NCI-H345 treated with DMSO at 0.1 percent for 48 hours (cell line): ENCODE measurements around the gene RAPGEF1.
"Not testable (repeated sequence)": the region's sequence is repeated elsewhere in the genome, so short reads cannot be mapped to it uniquely, and the experiment has no call there.

Experiments used
- DNase-seq: peaks from one replicate; lab custom pipeline; 2025; ENCODE audit not compliant: unreplicated experiment; lab: John Stamatoyannopoulos, UW

RAPGEF1 gene

GRCh38 chr9:131566158-131566557 is 173.7 kb downstream of the RAPGEF1 start:
- DNase-seq = no peak

GRCh38 chr9:131565369-131565768 is 174.5 kb downstream of the RAPGEF1 start:
- DNase-seq = no peak

GRCh38 chr9:131562032-131562959 is 177.6 kb downstream of the RAPGEF1 start:
- no peak for DNase-seq

GRCh38 chr9:131559421-131560000 is 180.4 kb downstream of the RAPGEF1 start:
- DNase-seq = no peak

- no peak for DNase-seq
Observed at GRCh38 chr9:131557855-131558548, 181.9 kb downstream of the RAPGEF1 start.

GRCh38 chr9:131555841-131556673 is 183.8 kb downstream of the RAPGEF1 start:
- DNase-seq = no peak

GRCh38 chr9:131554843-131555351 is 185.0 kb downstream of the RAPGEF1 start:
- DNase-seq = no peak

GRCh38 chr9:131554087-131554842 is 185.6 kb downstream of the RAPGEF1 start:
- no peak for DNase-seq

GRCh38 chr9:131552030-131552429 is 187.8 kb downstream of the RAPGEF1 start:
- DNase-seq = no peak

GRCh38 chr9:131550465-131550864 is 189.4 kb downstream of the RAPGEF1 start:
- DNase-seq = not testable (repeated sequence)

- DNase-seq = not testable (repeated sequence)
Observed at GRCh38 chr9:131549186-131549585, 190.7 kb downstream of the RAPGEF1 start.

GRCh38 chr9:131546336-131547084 is 193.4 kb downstream of the RAPGEF1 start:
- no peak for DNase-seq

- no peak for DNase-seq
Observed at GRCh38 chr9:131545786-131546335, 194.0 kb downstream of the RAPGEF1 start.

- no peak for DNase-seq
Observed at GRCh38 chr9:131545003-131545785, 194.7 kb downstream of the RAPGEF1 start, which contains the start of gene PRRT1B. PRRT1B (plus strand) TSS chr9:131545523; CDS start chr9:131545616, 93 bp downstream.

GRCh38 chr9:131543141-131543540 is 196.7 kb downstream of the RAPGEF1 start:
- no peak for DNase-seq

GRCh38 chr9:131539223-131539923 is 200.5 kb downstream of the RAPGEF1 start:
- no peak for DNase-seq

- DNase-seq = no peak
Observed at GRCh38 chr9:131537946-131538345, 201.9 kb downstream of the RAPGEF1 start.
